H1 (cell line): Measurements from ENCODE around the gene CDC73. TPM values are rescaled to one million over a fixed set of nuclear protein-coding genes. Genes with fewer than 3 reads are reported as not detected.

Source experiments
- CHD1 ChIP-seq: IDR thresholded peaks from 2 replicates; pipeline ENCODE4 v1.6.1; 2012; ENCODE audit warnings: low read depth, low read length, improper control_type of control experiment
- CTBP2 ChIP-seq: IDR thresholded peaks from 2 replicates; pipeline ENCODE4 v1.7.0; 2011; ENCODE audit warnings: borderline replicate concordance, mild to moderate bottlenecking, moderate library complexity, mixed read lengths, low read length; ENCODE audit not compliant: insufficient read depth, insufficient read length
- polyA plus RNA-seq, 7 experiments: library from polyadenylated mRNA; depleted of rRNA in 3 of 7; stranded (reverse) in 5 of 7; unstranded in 2 of 7; fragments of >200 nt in 5 of 7; fragments of 200-250 nt in 2 of 7; gene quantifications; 1 replicate in 5 of 7; 2 replicates in 1 of 7; 4 replicates in 1 of 7; pipeline versions ENCODE4 v1.2.1 to v1.2.3, GENCODE V29; 2011 to 2013; ENCODE audit warnings: missing spikeins in 2 of 7, mixed read lengths in 2 of 7
- total RNA-seq: library from RNA; stranded (reverse); fragmentation: NEBNext Ultra II Directional; extraction: Animal tissue kit (Norgen Biotek cat#: 25700); gene quantifications from 2 replicates; pipeline ENCODE4 v1.2.1, GENCODE V29; 2021

CDC73 gene
- total and polyA plus RNA-seq, 2 of the 8 experiments (the other 6 are each of a cell fraction or from before 2014, with no cell fraction given) = 9.8 to 64.0 TPM

GRCh38 chr1:193184776-193185175, 62.9 kb downstream of the CDC73 start (continued):
- TF ChIP-seq CHD1 = no peak
- no peak for TF ChIP-seq CTBP2
